ENCODE data around the gene NRSN1. TPM values are rescaled to one million over a fixed set of nuclear protein-coding genes. Genes with fewer than 3 reads are reported as not detected.

Gene NRSN1
- total RNA-seq, 2 donors from 2014 or later: not detected

DNA sequence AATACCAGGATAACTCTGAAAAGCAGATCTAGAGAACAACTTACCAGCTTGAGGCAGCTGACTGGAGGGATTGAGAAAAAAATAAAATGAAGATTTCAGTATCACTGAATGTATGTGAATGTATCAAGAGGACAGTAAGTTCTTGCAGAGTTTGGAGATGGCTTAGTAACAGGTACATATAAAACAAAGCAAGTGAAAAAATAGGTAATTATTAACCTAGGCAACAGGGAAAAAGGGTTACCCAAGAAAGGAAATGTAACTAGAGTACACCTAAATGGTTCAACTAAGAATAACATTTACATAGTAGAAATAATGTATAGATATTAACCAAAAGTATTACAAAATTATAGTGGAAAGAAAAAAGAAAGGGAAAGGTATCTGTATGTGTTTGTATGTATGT, 67.3 kb downstream of the NRSN1 start:
- Histone ChIP-seq H3K27ac (no peak overlapping the region), H3K4me3 (no peak overlapping the region), H3K27me3 (no peaks in the 10 kb centered on the region), H3K36me3 (replicated peaks in 1 of 2; ENCODE audit: insufficient read depth in 1 of 2, low read depth in 2 of 2) (no peaks in the 10 kb centered on the region), H3K9me3 (no peaks in the 10 kb centered on the region), H3K4me1 (peaks cover 8% of the 10 kb centered on the region)
- TF ChIP-seq POLR2A (IDR thresholded peaks at IDR 0.05) (no peak), CTCF (IDR thresholded peaks at IDR 0.05) (no peak)
- ATAC-seq: no peak
- DNase-seq: no peak
- intact Hi-C loops (cut with DNase I): no loop called here

GRCh38 chr6:24194978-24195700, 69.1 kb downstream of the NRSN1 start:
- Histone ChIP-seq H3K27ac (no peak overlapping the region), H3K27me3 (no peaks in the 10 kb centered on the region), H3K9me3 (no peaks in the 10 kb centered on the region), H3K4me3 (no peak overlapping the region), H3K4me1 (peaks cover 16% of the 10 kb centered on the region), H3K36me3 (replicated peaks in 1 of 2; ENCODE audit: insufficient read depth in 1 of 2, low read depth in 2 of 2) (no peaks in the 10 kb centered on the region)
- ATAC-seq: no peak
- WGBS, 2 donors: 86 to 88% methylated on average over 2 of the region's 2 CpGs
- no peak for DNase-seq
- TF ChIP-seq POLR2A (IDR thresholded peaks at IDR 0.05): no peak
- no peak for TF ChIP-seq CTCF (IDR thresholded peaks at IDR 0.05)
- intact Hi-C loops (cut with DNase I): no loop called here

DNA sequence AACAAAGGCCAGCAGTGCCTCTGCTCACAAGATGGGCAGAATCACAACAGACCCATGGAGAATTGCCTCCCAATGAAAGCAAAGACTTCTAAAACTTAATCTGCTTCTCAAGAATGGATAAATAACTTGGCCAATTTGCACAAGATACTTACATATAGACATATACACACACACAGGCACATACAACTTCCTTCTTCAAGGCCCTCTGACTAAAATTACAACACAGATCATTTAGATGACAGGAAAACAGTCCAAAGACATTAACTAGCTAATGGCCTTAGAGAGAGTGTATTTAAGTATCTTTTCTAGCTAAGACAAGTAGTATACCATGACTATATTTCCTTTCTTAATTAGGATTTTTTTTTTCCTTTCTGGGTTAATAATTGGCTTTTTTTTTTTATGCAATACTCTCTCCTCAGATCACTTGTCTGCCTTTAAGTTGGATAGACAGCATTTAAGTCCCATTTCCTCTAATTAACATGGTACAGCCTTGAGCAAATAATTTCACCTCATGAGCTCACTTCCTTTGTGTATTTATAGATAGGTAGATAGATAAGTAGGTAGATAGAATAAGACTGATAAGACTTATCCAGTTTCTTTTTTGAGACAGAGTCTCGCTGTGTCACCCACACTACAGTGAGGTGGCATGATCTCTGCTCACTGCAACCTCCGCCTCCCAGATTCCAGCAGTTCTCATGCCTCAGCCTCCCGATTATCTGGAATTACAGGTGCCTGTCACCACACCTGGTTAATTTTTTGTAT, 70.0 kb downstream of the NRSN1 start:
- no peak for ATAC-seq
- intact Hi-C loops (cut with DNase I): no loop called here
- Histone ChIP-seq H3K27ac (no peak overlapping the region), H3K27me3 (no peaks in the 10 kb centered on the region), H3K4me1 (peaks cover 16% of the 10 kb centered on the region), H3K4me3 (no peak overlapping the region), H3K36me3 (replicated peaks in 1 of 2; ENCODE audit: insufficient read depth in 1 of 2, low read depth in 2 of 2) (no peaks in the 10 kb centered on the region), H3K9me3 (no peaks in the 10 kb centered on the region)
- TF ChIP-seq CTCF (IDR thresholded peaks at IDR 0.05) (no peak), POLR2A (IDR thresholded peaks at IDR 0.05) (no peak)
- DNase-seq: no peak
- WGBS, 2 donors: 83 to 84% methylated on average over 3 of the region's 3 CpGs

Small RNA genes lying within 50 kb of the gene (small RNA-seq; reads per million reads assigned to genes)
- not detected for gene RF00218

Other genes starting within 250 kb of the NRSN1 start
- 10 to 100 TPM; 20.8 to 37.4 TPM for gene DCDC2, start 231.8 kb downstream of the NRSN1 start, total RNA-seq

Data from body of pancreas (tissue), 4 donors.